MM.1S (cell line): ENCODE data around the gene CD300LB.

Experiments
- EZH2phosphoT487 ChIP-seq: fragments of 300-600 bp; sonication (generic); IDR thresholded peaks from 2 replicates; pipeline ENCODE4 v1.6.1; 2018; ENCODE audit warnings: antibody characterized with exemption, low read length
- TF ChIP-seq, protein P1 (sequence below): fragments of 300-600 bp; sonication (generic); IDR thresholded peaks from 2 replicates; pipeline ENCODE4 v1.5.1; 2016; ENCODE audit warnings: antibody characterized with exemption, low read length, mixed read lengths

DNA sequence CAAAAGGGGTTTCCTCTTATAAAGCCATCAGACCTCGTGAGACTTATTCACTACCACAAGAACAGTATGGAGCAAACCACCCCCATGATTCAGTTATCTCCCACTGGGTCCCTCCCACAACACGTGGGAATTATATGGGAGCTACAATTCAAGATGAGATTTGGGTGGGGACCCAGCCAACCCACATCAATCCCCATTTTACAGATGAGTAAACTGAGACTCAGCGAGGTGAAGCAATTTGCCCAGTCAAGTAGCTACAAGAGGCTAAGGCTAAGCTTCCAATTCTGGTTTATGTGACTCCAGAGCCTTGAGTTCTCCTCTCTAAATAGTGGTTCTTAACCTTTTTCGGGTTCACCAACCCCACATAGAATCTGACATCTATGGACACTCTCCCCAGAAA lies 56.1 kb downstream of the CD300LB start:
- TF ChIP-seq, protein P1, sequence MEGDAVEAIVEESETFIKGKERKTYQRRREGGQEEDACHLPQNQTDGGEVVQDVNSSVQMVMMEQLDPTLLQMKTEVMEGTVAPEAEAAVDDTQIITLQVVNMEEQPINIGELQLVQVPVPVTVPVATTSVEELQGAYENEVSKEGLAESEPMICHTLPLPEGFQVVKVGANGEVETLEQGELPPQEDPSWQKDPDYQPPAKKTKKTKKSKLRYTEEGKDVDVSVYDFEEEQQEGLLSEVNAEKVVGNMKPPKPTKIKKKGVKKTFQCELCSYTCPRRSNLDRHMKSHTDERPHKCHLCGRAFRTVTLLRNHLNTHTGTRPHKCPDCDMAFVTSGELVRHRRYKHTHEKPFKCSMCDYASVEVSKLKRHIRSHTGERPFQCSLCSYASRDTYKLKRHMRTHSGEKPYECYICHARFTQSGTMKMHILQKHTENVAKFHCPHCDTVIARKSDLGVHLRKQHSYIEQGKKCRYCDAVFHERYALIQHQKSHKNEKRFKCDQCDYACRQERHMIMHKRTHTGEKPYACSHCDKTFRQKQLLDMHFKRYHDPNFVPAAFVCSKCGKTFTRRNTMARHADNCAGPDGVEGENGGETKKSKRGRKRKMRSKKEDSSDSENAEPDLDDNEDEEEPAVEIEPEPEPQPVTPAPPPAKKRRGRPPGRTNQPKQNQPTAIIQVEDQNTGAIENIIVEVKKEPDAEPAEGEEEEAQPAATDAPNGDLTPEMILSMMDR, result no peak
- no peak for TF ChIP-seq EZH2phosphoT487
